B cell (primary cell): Measurements from ENCODE around the gene LCN10.

Experiments used
- EZH2 ChIP-seq: IDR thresholded peaks from 2 replicates; pipeline ENCODE4 v1.6.1; 2012; ENCODE audit warnings: borderline replicate concordance, low read depth, mild to moderate bottlenecking, moderate library complexity, low read length; ENCODE audit not compliant: insufficient read depth, poor library complexity, severe bottlenecking
- TF ChIP-seq, protein P1 (sequence below): fragments of 200-600 bp; IDR thresholded peaks from one replicate; pipeline ENCODE4 v1.8.0; 2022; ENCODE audit warnings: antibody characterized with exemption, mild to moderate bottlenecking

DNA sequence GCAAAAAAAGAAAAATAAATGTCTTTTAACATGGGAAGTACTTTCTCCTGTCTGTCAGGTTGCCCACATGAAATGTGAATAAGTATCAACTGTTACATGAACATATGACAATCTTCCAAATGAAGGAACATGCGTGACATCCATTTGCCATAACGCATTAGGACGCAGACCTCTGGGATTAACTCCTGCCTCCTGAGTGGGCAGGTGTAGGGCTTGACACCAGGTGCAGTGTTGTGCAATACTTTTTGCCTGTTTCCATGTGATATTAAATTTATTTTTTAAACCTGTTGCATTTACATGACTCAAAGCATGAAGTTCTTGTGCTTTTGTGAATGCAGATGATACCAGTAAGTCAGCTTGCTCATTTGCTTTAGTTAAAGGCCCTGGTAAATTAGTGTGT lies 39.7 kb upstream of the LCN10 start:
- TF ChIP-seq EZH2: no peak
- TF ChIP-seq, protein P1, sequence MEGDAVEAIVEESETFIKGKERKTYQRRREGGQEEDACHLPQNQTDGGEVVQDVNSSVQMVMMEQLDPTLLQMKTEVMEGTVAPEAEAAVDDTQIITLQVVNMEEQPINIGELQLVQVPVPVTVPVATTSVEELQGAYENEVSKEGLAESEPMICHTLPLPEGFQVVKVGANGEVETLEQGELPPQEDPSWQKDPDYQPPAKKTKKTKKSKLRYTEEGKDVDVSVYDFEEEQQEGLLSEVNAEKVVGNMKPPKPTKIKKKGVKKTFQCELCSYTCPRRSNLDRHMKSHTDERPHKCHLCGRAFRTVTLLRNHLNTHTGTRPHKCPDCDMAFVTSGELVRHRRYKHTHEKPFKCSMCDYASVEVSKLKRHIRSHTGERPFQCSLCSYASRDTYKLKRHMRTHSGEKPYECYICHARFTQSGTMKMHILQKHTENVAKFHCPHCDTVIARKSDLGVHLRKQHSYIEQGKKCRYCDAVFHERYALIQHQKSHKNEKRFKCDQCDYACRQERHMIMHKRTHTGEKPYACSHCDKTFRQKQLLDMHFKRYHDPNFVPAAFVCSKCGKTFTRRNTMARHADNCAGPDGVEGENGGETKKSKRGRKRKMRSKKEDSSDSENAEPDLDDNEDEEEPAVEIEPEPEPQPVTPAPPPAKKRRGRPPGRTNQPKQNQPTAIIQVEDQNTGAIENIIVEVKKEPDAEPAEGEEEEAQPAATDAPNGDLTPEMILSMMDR: no peak
